ENCODE results near the gene FLG2. TPM values are rescaled to one million over a fixed set of nuclear protein-coding genes. Genes with fewer than 3 reads are reported as not detected.

FLG2 gene
- total RNA-seq, result not detected

GRCh38 chr1:152359906-152360305 is at the start of gene FLG2:
Gene FLG2, minus strand, starts transcription at chr1:152360006. Its CDS starts 1,122 bp downstream, at chr1:152358884.
- WGBS, 2 donors, result 68 to 75% methylated on average over 2 of the region's 2 CpGs
- ATAC-seq (no peak), DNase-seq (no peak)
- H3K9me3 ChIP-seq, result no peaks in the 10 kb centered on the region
- intact Hi-C loops (cut with DNase I), result no loop called here
- no peak within 1 kb of the TSS for H3K27ac ChIP-seq
- no peaks in the 10 kb centered on the region for H3K36me3 ChIP-seq (replicated peaks in 1 of 2; ENCODE audit: insufficient read depth in 1 of 2, low read depth in 2 of 2)
- H3K4me1 ChIP-seq, result no peaks in the 10 kb centered on the region
- no peak within 1 kb of the TSS for H3K4me3 ChIP-seq
- H3K27me3 ChIP-seq, result no peaks in the 10 kb centered on the region
- TF ChIP-seq CTCF (IDR thresholded peaks at IDR 0.05) (no peak), POLR2A (IDR thresholded peaks at IDR 0.05) (no peak)

GRCh38 chr1:152408664-152409063 is 48.9 kb upstream of the FLG2 start:
- TF ChIP-seq POLR2A (IDR thresholded peaks at IDR 0.05) (no peak), CTCF (IDR thresholded peaks at IDR 0.05) (no peak)
- intact Hi-C loops (cut with DNase I), result no loop called here
- Histone ChIP-seq H3K9me3 (no peaks in the 10 kb centered on the region), H3K4me1 (peaks cover 17% of the 10 kb centered on the region), H3K27me3 (no peaks in the 10 kb centered on the region), H3K27ac (no peak overlapping the region), H3K4me3 (no peak overlapping the region), H3K36me3 (replicated peaks in 1 of 2; ENCODE audit: insufficient read depth in 1 of 2, low read depth in 2 of 2) (no peaks in the 10 kb centered on the region)
- ATAC-seq, result no peak
- WGBS, 2 donors, result 88 to 91% methylated on average over 4 of the region's 4 CpGs
- DNase-seq, result no peak

GRCh38 chr1:152398812-152399698 is 39.2 kb upstream of the FLG2 start:
- TF ChIP-seq POLR2A (IDR thresholded peaks at IDR 0.05) (no peak), CTCF (IDR thresholded peaks at IDR 0.05) (peak; percentile 19 to 64 (median 45))
- WGBS, 2 donors, result 29 to 54% methylated on average over 8 of the region's 8 CpGs

GRCh38 chr1:152397474-152397873 is 37.7 kb upstream of the FLG2 start:
- ATAC-seq (no peak), DNase-seq (no peak)
- Histone ChIP-seq H3K36me3 (replicated peaks in 1 of 2; ENCODE audit: insufficient read depth in 1 of 2, low read depth in 2 of 2) (no peaks in the 10 kb centered on the region), H3K27me3 (no peaks in the 10 kb centered on the region), H3K9me3 (no peaks in the 10 kb centered on the region), H3K4me1 (no peaks in the 10 kb centered on the region), H3K4me3 (no peak overlapping the region), H3K27ac (no peak overlapping the region)
- TF ChIP-seq POLR2A (IDR thresholded peaks at IDR 0.05) (no peak), CTCF (IDR thresholded peaks at IDR 0.05) (no peak)
- WGBS, 2 donors, result 70 to 76% methylated on average over 5 of the region's 5 CpGs
- intact Hi-C loops (cut with DNase I), result no loop called here

More at GRCh38 chr1:152398812-152399698, 39.2 kb upstream of the FLG2 start:
- H3K4me1 ChIP-seq, result no peaks in the 10 kb centered on the region
- ATAC-seq, result peak; percentile 47
- intact Hi-C loops (cut with DNase I), result no loop called here
- no peak overlapping the region for H3K27ac ChIP-seq
- no peaks in the 10 kb centered on the region for H3K36me3 ChIP-seq (replicated peaks in 1 of 2; ENCODE audit: insufficient read depth in 1 of 2, low read depth in 2 of 2)
- H3K27me3 ChIP-seq, result no peaks in the 10 kb centered on the region
- DNase-seq, result peak; percentile 27 to 51 (median 40)
- H3K4me3 ChIP-seq, result no peak overlapping the region
- H3K9me3 ChIP-seq, result no peaks in the 10 kb centered on the region
